GM18517 (cell line): ENCODE measurements around the gene SLIT3.

Experiments
- ATAC-seq: cut with Tn5 transposase; IDR thresholded peaks from one replicate; pipeline ENCODE4 v1.9.1; 2021; ENCODE audit warnings: mild to moderate bottlenecking, moderate library complexity; ENCODE audit not compliant: unreplicated experiment

The SLIT3 gene

GRCh38 chr5:168908207-168908606 is 392.7 kb downstream of the SLIT3 start:
- ATAC-seq: no peak

DNA sequence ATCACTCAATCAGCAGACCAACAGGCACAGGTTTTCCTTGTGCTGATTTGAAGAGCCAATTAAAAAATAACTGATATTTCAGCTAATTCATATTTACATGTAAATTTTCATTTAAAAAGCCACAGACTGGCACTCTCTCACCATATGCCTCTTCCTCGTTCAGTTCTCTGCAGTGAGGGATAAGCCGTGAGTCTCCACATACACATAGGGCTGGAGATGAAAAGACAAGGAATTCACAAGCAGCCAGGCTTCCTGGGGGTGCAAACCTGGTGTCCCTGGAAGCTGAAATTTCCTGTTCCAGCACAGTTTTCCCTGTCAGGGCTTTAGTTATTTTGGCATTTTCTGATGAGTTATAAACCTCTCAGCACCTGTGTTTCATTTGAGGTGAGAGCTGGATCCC is 397.9 kb downstream of the SLIT3 start:
- ATAC-seq: no peak

DNA sequence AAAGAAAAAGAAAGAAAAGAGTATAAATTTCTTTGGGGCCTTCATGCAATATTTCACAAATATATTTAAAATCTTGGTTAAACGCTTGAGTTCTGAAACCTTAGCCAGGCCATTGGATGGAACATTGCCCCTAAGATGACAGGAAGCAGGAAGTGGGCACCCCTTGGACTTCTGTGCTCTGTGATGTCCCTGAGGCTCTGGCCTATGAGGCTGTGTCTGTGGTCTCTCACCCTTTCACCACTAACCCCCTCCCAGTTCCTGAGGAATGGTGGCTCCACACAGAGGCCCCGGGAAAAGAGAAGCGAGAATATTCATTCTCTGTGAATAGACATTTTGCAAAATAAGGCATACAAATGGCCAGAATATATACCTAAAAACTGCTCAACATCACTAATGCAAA is 401.3 kb downstream of the SLIT3 start:
- ATAC-seq: no peak

DNA sequence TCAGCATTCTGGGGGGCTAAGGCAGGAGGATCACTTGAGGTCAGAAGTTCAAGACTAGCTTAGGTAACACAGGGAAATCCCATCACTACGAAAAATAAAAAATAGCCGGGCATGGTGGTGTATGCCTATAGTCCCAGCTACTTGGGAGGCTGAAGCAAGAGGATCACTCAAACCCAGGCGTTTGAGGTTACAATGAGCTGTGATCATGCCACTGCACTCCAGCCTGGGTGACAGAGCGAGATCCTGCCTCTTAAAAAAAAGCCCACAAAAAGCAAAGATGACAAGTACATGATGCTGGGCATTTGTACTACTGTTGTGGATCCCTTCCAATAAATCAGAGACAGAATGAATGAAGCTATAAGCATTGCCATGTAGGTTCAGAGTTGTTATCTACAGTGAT is 401.7 kb downstream of the SLIT3 start:
- ATAC-seq: no peak

- ATAC-seq: no peak
These were observed 402.6 kb downstream of the SLIT3 start for GRCh38 chr5:168898247-168898911.

DNA sequence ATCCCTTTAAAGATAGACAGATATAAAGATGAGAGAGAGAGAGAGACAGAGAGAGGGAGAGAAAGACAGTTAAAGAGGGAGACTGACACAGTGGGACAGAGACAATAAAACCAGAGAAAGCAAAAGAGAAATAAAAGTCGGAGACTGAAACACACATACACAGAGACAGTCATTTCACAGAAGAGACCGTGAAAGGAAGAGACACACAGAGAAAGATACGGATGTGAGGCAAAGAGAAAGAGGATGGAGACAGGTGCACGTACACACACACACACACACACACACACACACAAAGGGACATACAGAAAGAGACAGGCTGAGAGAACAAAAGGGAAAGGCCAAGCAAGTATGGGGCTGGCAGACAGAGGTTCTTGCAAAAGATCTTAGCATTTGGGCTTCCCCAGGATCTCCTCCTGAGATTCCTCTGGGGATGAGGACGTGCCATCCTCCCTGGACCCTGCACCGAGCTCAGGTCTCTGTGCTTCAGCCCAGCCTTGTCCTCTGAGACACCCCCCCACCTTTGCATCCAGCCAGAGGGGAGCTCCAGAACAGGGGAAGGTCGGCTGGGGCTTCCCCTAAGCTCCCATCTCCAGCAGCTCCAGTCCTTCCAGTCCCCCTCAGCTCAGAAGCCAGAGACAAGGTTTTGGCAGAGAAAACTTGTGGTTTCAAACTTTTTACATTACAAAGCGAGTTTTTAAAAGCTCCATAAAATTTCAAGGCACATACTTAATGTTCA is 403.4 kb downstream of the SLIT3 start:
- ATAC-seq: no peak

- ATAC-seq: no peak
These were observed 405.5 kb downstream of the SLIT3 start for GRCh38 chr5:168895295-168896071.

DNA sequence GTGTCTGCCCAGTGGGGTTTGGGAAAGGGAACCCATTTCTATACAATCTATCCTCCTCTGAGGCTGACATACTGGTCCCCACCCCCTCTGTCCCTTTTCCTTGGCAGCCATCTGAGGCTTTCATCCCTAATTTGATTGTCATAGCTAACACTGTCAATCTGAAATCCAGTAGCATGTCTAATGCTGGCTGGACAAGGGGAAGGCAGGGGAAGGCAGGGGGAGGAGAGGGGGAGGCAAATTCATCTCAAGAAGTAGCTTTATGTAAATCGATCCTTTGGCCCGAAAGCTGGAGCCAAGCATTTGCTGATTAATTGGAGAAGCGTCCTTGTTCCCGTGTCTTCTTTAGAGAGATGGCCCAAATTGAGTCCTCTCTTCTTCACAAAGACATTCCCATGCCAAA is 407.7 kb downstream of the SLIT3 start:
- ATAC-seq: no peak

DNA sequence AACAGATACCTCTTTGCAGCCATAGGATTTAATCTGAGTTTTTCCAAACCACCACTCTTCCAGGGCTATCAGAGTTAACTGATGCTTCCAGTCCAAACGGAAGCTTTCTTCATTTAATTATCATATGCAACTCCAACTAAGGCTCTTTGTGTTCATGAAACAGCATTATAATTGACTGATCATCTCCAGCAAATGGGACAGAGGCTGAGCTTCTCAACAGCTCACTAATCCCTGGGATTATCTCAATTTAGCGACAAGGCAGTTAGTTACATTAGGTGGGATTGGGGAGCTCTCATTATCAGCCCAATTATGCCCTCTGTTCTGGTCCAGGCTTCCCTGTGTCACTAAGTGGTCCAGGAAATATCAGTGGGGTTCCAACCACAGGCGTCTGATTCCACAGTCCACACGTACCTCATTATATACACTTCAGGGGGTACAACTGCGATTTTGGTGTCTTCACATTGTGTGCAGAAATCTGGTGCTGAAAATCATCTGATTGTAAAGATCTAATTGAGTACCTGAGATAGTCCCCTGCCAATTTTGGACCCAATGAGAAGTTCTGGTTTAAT is 408.2 kb downstream of the SLIT3 start:
- ATAC-seq: no peak

DNA sequence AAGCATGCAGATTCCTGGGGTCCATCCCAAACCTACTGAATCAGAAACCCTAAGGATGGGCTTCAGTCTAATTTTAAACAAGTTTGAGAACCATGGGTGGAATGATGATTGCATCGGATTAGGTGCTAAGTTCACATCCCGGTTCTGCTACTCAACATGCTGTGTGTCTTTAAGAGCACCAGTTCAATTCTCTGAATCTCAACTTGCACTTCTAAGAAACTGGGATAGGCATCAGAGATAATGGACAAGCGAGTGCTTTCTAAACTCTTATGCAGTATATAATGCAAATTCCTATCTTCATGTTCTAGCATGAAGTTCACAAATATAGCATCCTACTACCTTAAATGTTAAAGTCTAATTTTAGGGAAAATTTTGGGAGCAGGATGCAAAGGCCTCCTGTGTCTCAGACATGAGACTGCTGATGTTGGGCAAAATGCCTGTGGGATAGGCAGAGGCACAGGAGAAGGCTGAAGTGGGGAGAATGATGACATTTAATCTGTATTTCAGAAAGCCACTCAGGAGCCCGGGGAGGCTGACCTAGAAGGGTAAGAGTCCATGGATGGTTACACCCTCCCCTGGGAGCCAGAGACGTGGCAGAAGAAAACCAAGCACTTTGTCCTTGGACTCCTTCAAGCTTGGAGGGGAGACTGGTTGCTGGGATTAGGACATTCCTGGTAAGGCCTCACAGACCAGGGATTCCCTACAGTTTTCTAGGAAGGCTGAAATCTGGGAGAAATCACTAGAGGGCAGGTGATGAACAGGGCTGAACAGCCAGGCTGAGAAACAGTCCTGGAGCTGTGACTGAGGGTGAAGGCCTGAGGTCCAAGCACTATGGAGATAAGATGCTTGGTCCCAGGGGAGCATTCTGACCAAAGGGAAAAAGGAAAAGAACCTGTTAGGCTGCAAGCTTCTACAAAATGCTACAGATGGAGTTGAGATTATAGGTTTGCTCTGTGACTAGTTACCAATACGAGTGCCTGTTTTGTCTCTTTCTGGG is 409.8 kb downstream of the SLIT3 start:
- ATAC-seq: no peak

GRCh38 chr5:168889039-168889438 is 411.9 kb downstream of the SLIT3 start:
- no peak for ATAC-seq

- ATAC-seq: no peak
These were observed 413.0 kb downstream of the SLIT3 start for GRCh38 chr5:168887931-168888330.

GRCh38 chr5:168886157-168886556 is 414.8 kb downstream of the SLIT3 start:
- no peak for ATAC-seq

DNA sequence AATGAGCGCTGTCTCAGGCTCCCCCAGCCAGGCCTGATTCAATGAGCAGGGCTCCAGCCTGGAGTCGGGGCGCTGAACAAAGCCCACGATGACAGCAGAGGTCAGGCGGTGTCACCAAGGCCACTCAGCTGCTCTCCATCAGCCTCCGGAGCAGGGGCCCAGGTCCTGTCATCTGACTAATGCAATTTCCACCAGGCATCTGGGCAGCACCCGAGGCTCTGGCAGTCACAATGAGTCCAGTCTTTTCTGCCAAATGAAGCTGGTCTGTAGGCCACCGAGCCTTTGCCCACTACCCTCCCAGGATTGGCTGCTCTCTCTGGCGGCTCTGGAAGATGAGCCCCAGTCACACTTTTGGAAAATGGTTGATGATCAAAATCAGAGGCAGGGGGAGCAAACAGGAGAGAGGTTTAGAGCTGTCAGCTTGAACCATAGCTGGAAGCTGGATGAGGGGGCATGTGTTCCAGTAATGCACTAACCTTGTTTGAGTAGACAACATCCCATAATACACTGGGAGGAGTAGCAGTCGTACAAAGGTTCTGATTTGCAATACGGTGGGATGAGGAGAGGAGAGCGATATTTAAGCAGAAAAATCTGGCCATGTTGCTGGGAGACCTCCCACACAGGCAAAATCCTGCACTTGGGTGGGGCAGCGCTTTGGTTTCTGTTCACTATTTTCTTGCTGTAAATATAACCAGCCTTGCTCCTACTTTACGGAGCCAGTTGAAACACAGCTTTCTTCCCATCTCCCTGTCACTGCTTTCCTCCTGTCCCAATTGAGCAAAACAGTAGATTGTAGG is 415.4 kb downstream of the SLIT3 start:
- no peak for ATAC-seq

GRCh38 chr5:168883991-168884390 is 416.9 kb downstream of the SLIT3 start:
- no peak for ATAC-seq

DNA sequence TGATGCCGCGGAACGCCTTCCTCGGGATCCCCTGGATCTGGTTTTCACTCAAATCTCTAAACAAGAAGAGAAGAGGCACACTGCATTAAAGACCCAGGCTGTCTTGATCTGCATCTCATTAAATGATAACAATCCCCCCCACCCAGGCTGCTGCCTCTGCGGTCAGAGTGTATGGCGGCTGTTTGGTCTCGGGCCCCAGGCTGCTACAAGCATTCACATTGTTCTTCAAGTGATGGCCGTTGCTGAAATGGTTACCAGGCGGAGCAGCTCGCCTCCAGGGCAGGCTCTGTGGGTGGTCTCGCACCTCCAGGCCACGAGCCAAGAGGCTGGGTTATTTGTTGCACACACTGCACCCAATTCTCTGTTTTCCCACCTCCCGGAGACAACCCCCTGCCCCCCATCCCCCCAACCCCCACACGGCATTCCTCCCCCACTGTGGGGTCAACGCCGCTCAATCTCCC is 417.6 kb downstream of the SLIT3 start:
- ATAC-seq: no peak

- no peak for ATAC-seq
These were observed 418.7 kb downstream of the SLIT3 start for GRCh38 chr5:168882283-168882682.

DNA sequence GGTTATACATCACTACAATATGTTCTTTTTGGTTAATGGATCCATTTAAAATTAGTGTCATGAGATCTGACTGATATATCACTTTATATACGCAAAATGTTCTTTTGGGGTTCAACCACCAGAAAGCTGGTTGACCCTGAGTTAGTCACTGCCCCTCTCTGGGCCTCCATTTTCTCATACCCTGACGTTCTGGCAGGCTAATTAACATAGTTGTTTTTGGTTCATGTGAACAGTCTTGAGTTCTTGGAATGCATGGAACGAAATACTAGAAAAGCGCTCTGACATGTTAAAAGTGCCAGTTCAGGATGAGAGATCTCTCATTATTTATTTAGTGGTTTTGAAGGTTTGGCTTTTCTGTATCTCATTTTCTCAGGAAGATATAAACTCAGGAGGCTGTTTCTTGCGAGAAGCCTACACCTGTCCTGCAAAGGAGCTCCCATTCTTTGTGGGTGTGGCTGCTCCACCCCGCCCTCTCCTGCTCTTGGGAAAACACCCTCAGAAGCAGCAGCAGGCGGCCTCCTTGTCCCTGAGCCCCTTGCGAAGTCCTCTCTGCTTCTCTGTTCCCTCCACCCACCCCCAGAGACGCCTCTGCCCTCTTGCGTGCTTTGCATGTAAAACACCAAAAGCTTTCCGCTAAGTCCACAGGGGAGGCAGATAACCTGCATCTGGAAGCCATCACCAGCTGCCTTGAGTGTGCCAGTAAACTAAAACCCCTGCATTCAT is 419.4 kb downstream of the SLIT3 start:
- no peak for ATAC-seq

DNA sequence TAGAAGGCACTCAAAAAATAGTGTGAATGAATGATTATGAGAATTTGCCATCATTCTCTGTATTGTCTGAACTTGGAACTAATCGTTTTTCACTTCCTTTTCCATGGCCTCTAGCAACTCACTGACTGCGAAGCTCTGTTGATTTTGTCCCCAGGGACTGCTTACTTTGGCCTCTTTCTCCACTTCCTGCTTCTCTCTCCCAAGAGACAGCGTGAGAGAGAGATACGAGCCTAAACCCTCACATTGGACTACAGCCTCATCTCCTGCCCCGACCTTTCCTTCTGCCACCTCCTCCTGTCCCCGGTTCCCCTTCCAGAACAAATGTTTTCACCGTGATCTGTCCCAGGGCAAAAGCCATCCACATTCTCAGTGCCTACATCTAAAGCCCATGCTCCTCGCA is 421.0 kb downstream of the SLIT3 start:
- peak; percentile 96 for ATAC-seq
